ENCODE measurements around the gene AARSD1. TPM values are rescaled to one million over a fixed set of nuclear protein-coding genes. Genes with fewer than 3 reads are reported as not detected.

Gene AARSD1
- total and polyA plus RNA-seq, 2 donors (not counting 1 experiment from before 2014, with no cell fraction given): 56.5 to 60.0 TPM

GRCh38 chr17:42906772-42907446 is 57.3 kb downstream of the AARSD1 start:
- Histone ChIP-seq H3K4me3 (ENCODE audit: control extremely low read depth in 1 of 5, extremely low read depth in 1 of 5, insufficient read depth in 1 of 5, low read depth in 2 of 5, low read length in 4 of 5) (no peak overlapping the region), H3K4me2 (replicated peaks; ENCODE audit: low read depth, low read length, poor library complexity, severe bottlenecking) (no peak overlapping the region), H3K4me1 (ENCODE audit: control insufficient read depth in 2 of 2, insufficient read depth in 2 of 2, low read length in 2 of 2) (peaks cover 9 to 18% of the 10 kb centered on the region in 2 donors), H3K27ac (ENCODE audit: low read length in 2 of 2) (no peak overlapping the region), H3K36me3 (replicated peaks in 1 of 2; ENCODE audit: control extremely low read depth in 1 of 2, control insufficient read depth in 1 of 2, extremely low read depth in 1 of 2, insufficient read depth in 2 of 2, low read length in 1 of 2) (no peaks in the 10 kb centered on the region), H3K9ac (ENCODE audit: low read length) (no peak overlapping the region), H2AFZ (ENCODE audit: insufficient read depth, low read depth, low read length, poor library complexity, severe bottlenecking) (no peak overlapping the region), H3K79me2 (ENCODE audit: control insufficient read depth, insufficient read depth, low read length) (no peaks in the 10 kb centered on the region), H3K9me3 (ENCODE audit: control extremely low read depth in 1 of 3, control insufficient read depth in 2 of 3, insufficient read depth in 1 of 3, low read length in 2 of 3) (no peaks in the 10 kb centered on the region), H4K20me1 (ENCODE audit: control insufficient read depth, insufficient read depth, low read length, poor library complexity, severe bottlenecking) (no peaks in the 10 kb centered on the region), H3K27me3 (replicated peaks in 1 of 4; ENCODE audit: control extremely low read depth in 1 of 4, control insufficient read depth in 3 of 4, insufficient read depth in 4 of 4, low read length in 3 of 4) (no peaks in the 10 kb centered on the region)
- Mint-ChIP-seq H3K27me3 (peaks cover 3% of the 10 kb centered on the region), H3K9me3 (ENCODE audit: insufficient read depth) (no peaks in the 10 kb centered on the region), H3K4me3 (no peak overlapping the region), H3K4me1 (peaks cover 15% of the 10 kb centered on the region), H3K27ac (no peak overlapping the region)
- CTCF ChIA-PET: no interaction called here
- POLR2A ChIA-PET: no interaction called here
- intact Hi-C loops (cut with micrococcal nuclease): no loop called here
- no peak for TF ChIP-seq CTCF (IDR thresholded peaks at IDR 0.05)
- no peak for TF ChIP-seq EZH2 (IDR thresholded peaks at IDR 0.05; ENCODE audit: borderline replicate concordance, insufficient read depth, low read depth, low read length, poor library complexity, severe bottlenecking)
- no peak for DNase-seq
- WGBS (ENCODE audit: insufficient coverage): 72% methylated on average over 5 of the region's 8 CpGs
- ATAC-seq (ENCODE audit: low read depth): no peak

GRCh38 chr17:42904110-42904469 is 60.2 kb downstream of the AARSD1 start:
- Histone ChIP-seq H4K20me1 (ENCODE audit: control insufficient read depth, insufficient read depth, low read length, poor library complexity, severe bottlenecking) (no peaks in the 10 kb centered on the region), H3K27ac (ENCODE audit: low read length in 2 of 2) (no peak overlapping the region), H3K9ac (ENCODE audit: low read length) (no peak overlapping the region), H3K27me3 (replicated peaks in 1 of 4; ENCODE audit: control extremely low read depth in 1 of 4, control insufficient read depth in 3 of 4, insufficient read depth in 4 of 4, low read length in 3 of 4) (no peaks in the 10 kb centered on the region), H3K4me2 (replicated peaks; ENCODE audit: low read depth, low read length, poor library complexity, severe bottlenecking) (no peak overlapping the region), H3K4me1 (ENCODE audit: control insufficient read depth in 2 of 2, insufficient read depth in 2 of 2, low read length in 2 of 2) (peaks cover 9 to 15% of the 10 kb centered on the region in 2 donors), H3K79me2 (ENCODE audit: control insufficient read depth, insufficient read depth, low read length) (no peaks in the 10 kb centered on the region), H3K4me3 (ENCODE audit: control extremely low read depth in 1 of 5, extremely low read depth in 1 of 5, insufficient read depth in 1 of 5, low read depth in 2 of 5, low read length in 4 of 5) (no peak overlapping the region), H3K36me3 (replicated peaks in 1 of 2; ENCODE audit: control extremely low read depth in 1 of 2, control insufficient read depth in 1 of 2, extremely low read depth in 1 of 2, insufficient read depth in 2 of 2, low read length in 1 of 2) (no peaks in the 10 kb centered on the region), H3K9me3 (ENCODE audit: control extremely low read depth in 1 of 3, control insufficient read depth in 2 of 3, insufficient read depth in 1 of 3, low read length in 2 of 3) (no peaks in the 10 kb centered on the region), H2AFZ (ENCODE audit: insufficient read depth, low read depth, low read length, poor library complexity, severe bottlenecking) (no peak overlapping the region)
- ChIA-PET CTCF (no interaction called here), POLR2A (no interaction called here)
- Mint-ChIP-seq H3K27me3 (peaks cover 10% of the 10 kb centered on the region), H3K4me3 (no peak overlapping the region), H3K9me3 (ENCODE audit: insufficient read depth) (no peaks in the 10 kb centered on the region), H3K4me1 (peaks cover 11% of the 10 kb centered on the region), H3K27ac (no peak overlapping the region)
- TF ChIP-seq EZH2 (IDR thresholded peaks at IDR 0.05; ENCODE audit: borderline replicate concordance, insufficient read depth, low read depth, low read length, poor library complexity, severe bottlenecking): no peak
- no peak for TF ChIP-seq CTCF (IDR thresholded peaks at IDR 0.05)
- DNase-seq (no peak), ATAC-seq (ENCODE audit: low read depth) (no peak)
- intact Hi-C loops (cut with micrococcal nuclease): no loop called here
- 96% methylated on average over 5 of the region's 6 CpGs for WGBS (ENCODE audit: insufficient coverage)

Measured in B cell (primary cell).